Trophoblast cell (in vitro differentiated cells and primary cell): ENCODE results near the gene MBD3.
"Not testable (repeated sequence)": the region's sequence is repeated elsewhere in the genome, so short reads cannot be mapped to it uniquely, and the experiment has no call there.

ENCODE experiments used
- DNase-seq, 2 donors: peaks; one replicate each; pipeline ENCODE4 v3.0.0-alpha.2; 2016
- H2AFZ ChIP-seq: 2 replicates; pipeline ENCODE4 v1.6.1; 2013; ENCODE audit warnings: low read length, moderate library complexity, mild to moderate bottlenecking; ENCODE audit not compliant: insufficient read depth, poor library complexity
- H2AK5ac ChIP-seq: 2 replicates; pipeline ENCODE4 v1.6.1; 2013; ENCODE audit warnings: mild to moderate bottlenecking, low read length
- H2BK120ac ChIP-seq: 2 replicates; pipeline ENCODE4 v1.6.1; 2013; ENCODE audit warnings: low read length, mild to moderate bottlenecking, moderate library complexity; ENCODE audit not compliant: insufficient read depth, poor library complexity
- H2BK12ac ChIP-seq: 2 replicates; pipeline ENCODE4 v1.6.1; 2013; ENCODE audit warnings: mild to moderate bottlenecking, low read length, moderate library complexity
- H2BK5ac ChIP-seq: 2 replicates; pipeline ENCODE4 v1.6.1; 2013; ENCODE audit warnings: low read length, low read depth, moderate library complexity, mild to moderate bottlenecking; ENCODE audit not compliant: poor library complexity
- H3K14ac ChIP-seq: 2 replicates; pipeline ENCODE4 v1.6.1; 2013; ENCODE audit warnings: mild to moderate bottlenecking, low read length
- H3K18ac ChIP-seq: 2 replicates; pipeline ENCODE4 v1.6.1; 2013; ENCODE audit warnings: mild to moderate bottlenecking, low read length
- H3K23ac ChIP-seq: 2 replicates; pipeline ENCODE4 v1.6.1; 2013; ENCODE audit warnings: low read length
- H3K27ac ChIP-seq: 2 replicates; pipeline ENCODE4 v1.5.1; 2013; ENCODE audit warnings: low read depth, mild to moderate bottlenecking, inconsistent platforms, low read length, moderate library complexity
- H3K27me3 ChIP-seq: 2 replicates; pipeline ENCODE4 v1.6.1; 2013; ENCODE audit warnings: inconsistent platforms, mild to moderate bottlenecking, low read length, moderate library complexity; ENCODE audit not compliant: insufficient read depth
- H3K36me3 ChIP-seq, 2 experiments: 1 replicate in 1 of 2; 2 replicates in 1 of 2; pipeline ENCODE4 v1.6.1; 2013; ENCODE audit warnings: low read length in 2 of 2, mild to moderate bottlenecking in 2 of 2, moderate library complexity in 1 of 2; ENCODE audit not compliant: insufficient read depth in 2 of 2, control insufficient read depth in 1 of 2
- H3K4ac ChIP-seq: 2 replicates; pipeline ENCODE4 v1.6.1; 2013; ENCODE audit warnings: low read depth, mild to moderate bottlenecking, low read length, moderate library complexity
- H3K4me1 ChIP-seq, 2 experiments: 1 replicate in 1 of 2; 2 replicates in 1 of 2; pipeline ENCODE4 v1.6.1; 2013; ENCODE audit warnings: low read length in 2 of 2, mild to moderate bottlenecking in 2 of 2, moderate library complexity in 1 of 2; ENCODE audit not compliant: insufficient read depth in 2 of 2, control insufficient read depth in 1 of 2
- H3K4me2 ChIP-seq: 2 replicates; pipeline ENCODE4 v1.6.1; 2013; ENCODE audit warnings: inconsistent platforms, mild to moderate bottlenecking, low read length, moderate library complexity
- H3K4me3 ChIP-seq: 2 replicates; pipeline ENCODE4 v1.5.1; 2013; ENCODE audit warnings: mild to moderate bottlenecking, low read depth, low read length, inconsistent platforms
- H3K79me1 ChIP-seq: one replicate; pipeline ENCODE4 v1.6.1; 2013; ENCODE audit warnings: low read length
- H3K79me2 ChIP-seq: 2 replicates; pipeline ENCODE4 v1.6.1; 2013; ENCODE audit warnings: low read length, mild to moderate bottlenecking; ENCODE audit not compliant: control insufficient read depth, insufficient read depth, poor library complexity
- H3K9ac ChIP-seq: 2 replicates; pipeline ENCODE4 v1.6.1; 2013; ENCODE audit warnings: mild to moderate bottlenecking, low read length
- H3K9me3 ChIP-seq: 2 replicates; pipeline ENCODE4 v1.6.1; 2013; ENCODE audit warnings: low read depth, mild to moderate bottlenecking, control low read depth, inconsistent platforms, low read length; ENCODE audit not compliant: insufficient read depth
- H4K12ac ChIP-seq: 2 replicates; pipeline ENCODE4 v1.6.1; 2013; ENCODE audit warnings: low read depth, mild to moderate bottlenecking, low read length, moderate library complexity
- H4K8ac ChIP-seq: 2 replicates; pipeline ENCODE4 v1.6.1; 2013; ENCODE audit warnings: low read depth, mild to moderate bottlenecking, low read length, moderate library complexity
- H4K91ac ChIP-seq: one replicate; pipeline ENCODE4 v1.6.1; 2013; ENCODE audit warnings: low read depth, mild to moderate bottlenecking, low read length, moderate library complexity
- WGBS: extraction: QIAGEN DNeasy Blood & Tissue Kit; methylation state at CpG from one replicate; pipeline ENCODE4 v1.1.7; 2013; ENCODE audit warnings: missing lambda C conversion rate; ENCODE audit not compliant: insufficient read length, insufficient coverage; ENCODE audit errors: extremely low coverage; 5-methylcytosine and 5-hydroxymethylcytosine counted together

Gene MBD3

GRCh38 chr19:1549332-1549945, 43.2 kb downstream of the MBD3 start:
- Histone ChIP-seq H2BK120ac (no peak overlapping the region), H3K27me3 (no peaks in the 10 kb centered on the region), H3K4ac (no peak overlapping the region), H4K91ac (no peak overlapping the region), H2AK5ac (no peak overlapping the region), H3K9me3 (peaks cover 9% of the 10 kb centered on the region), H3K4me1 (peaks cover 0 to 3% of the 10 kb centered on the region in 2 experiments), H3K23ac (no peak overlapping the region), H3K79me1 (no peaks in the 10 kb centered on the region), H3K4me2 (no peak overlapping the region), H4K8ac (no peak overlapping the region), H3K79me2 (no peaks in the 10 kb centered on the region), H2AFZ (no peak overlapping the region), H3K27ac (no peak overlapping the region), H3K4me3 (peak overlapping the region; percentile 28), H3K9ac (no peak overlapping the region), H3K18ac (no peak overlapping the region), H3K14ac (no peak overlapping the region), H2BK12ac (no peak overlapping the region), H4K12ac (no peak overlapping the region), H2BK5ac (no peak overlapping the region), H3K36me3 (peaks cover 5 to 6% of the 10 kb centered on the region in 2 experiments)
- DNase-seq = no peak
- 100% methylated on average over 3 of the region's 4 CpGs for WGBS

- Histone ChIP-seq H4K12ac (no peak overlapping the region), H3K23ac (no peak overlapping the region), H3K4me3 (no peak overlapping the region), H4K91ac (no peak overlapping the region), H3K4me1 (no peaks in the 10 kb centered on the region), H3K79me2 (no peaks in the 10 kb centered on the region), H3K4me2 (no peak overlapping the region), H2AK5ac (no peak overlapping the region), H3K36me3 (no peaks in the 10 kb centered on the region), H3K27me3 (no peaks in the 10 kb centered on the region), H4K8ac (no peak overlapping the region), H3K27ac (no peak overlapping the region), H3K9ac (no peak overlapping the region), H3K79me1 (no peaks in the 10 kb centered on the region), H2BK5ac (no peak overlapping the region), H2BK120ac (no peak overlapping the region), H3K14ac (no peak overlapping the region), H3K9me3 (peaks cover 7% of the 10 kb centered on the region), H3K18ac (no peak overlapping the region), H3K4ac (no peak overlapping the region), H2AFZ (no peak overlapping the region), H2BK12ac (no peak overlapping the region)
- no peak for DNase-seq
- WGBS = no CpG with 5 or more reads among the region's 17 CpGs
Observed at GRCh38 chr19:1540365-1540925, 52.2 kb downstream of the MBD3 start.

GRCh38 chr19:1539749-1540148, 52.9 kb downstream of the MBD3 start:
- H2AK5ac ChIP-seq, H3K27me3 ChIP-seq: not testable (repeated sequence)

GRCh38 chr19:1538978-1539377, 53.7 kb downstream of the MBD3 start:
- Histone ChIP-seq H2BK12ac (no peak overlapping the region), H3K27me3 (no peaks in the 10 kb centered on the region), H3K4me2 (no peak overlapping the region), H2BK5ac (no peak overlapping the region), H2BK120ac (no peak overlapping the region), H3K27ac (no peak overlapping the region), H4K8ac (no peak overlapping the region), H3K4ac (no peak overlapping the region), H3K9me3 (peaks cover 7% of the 10 kb centered on the region), H3K36me3 (no peaks in the 10 kb centered on the region), H3K79me1 (no peaks in the 10 kb centered on the region), H3K79me2 (no peaks in the 10 kb centered on the region), H3K14ac (no peak overlapping the region), H3K23ac (no peak overlapping the region), H3K18ac (no peak overlapping the region), H2AFZ (no peak overlapping the region), H4K12ac (no peak overlapping the region), H3K4me3 (no peak overlapping the region), H3K9ac (no peak overlapping the region), H4K91ac (no peak overlapping the region), H2AK5ac (no peak overlapping the region), H3K4me1 (no peaks in the 10 kb centered on the region)
- no peak for DNase-seq
- WGBS = no CpG with 5 or more reads among the region's 15 CpGs

More at GRCh38 chr19:1539749-1540148, 52.9 kb downstream of the MBD3 start:
- not testable (repeated sequence) for H3K18ac ChIP-seq, H2BK120ac ChIP-seq, DNase-seq, H2AFZ ChIP-seq, H3K14ac ChIP-seq, H2BK5ac ChIP-seq, H3K4me2 ChIP-seq, H3K4me1 ChIP-seq, H3K23ac ChIP-seq, H3K27ac ChIP-seq, H3K4me3 ChIP-seq, H3K9me3 ChIP-seq, H3K4ac ChIP-seq, H3K9ac ChIP-seq, H4K12ac ChIP-seq, H2BK12ac ChIP-seq, H3K36me3 ChIP-seq, H4K91ac ChIP-seq, H4K8ac ChIP-seq, H3K79me1 ChIP-seq, H3K79me2 ChIP-seq
- no CpG with 5 or more reads among the region's 11 CpGs for WGBS
